Progenitor cell of endocrine pancreas (in vitro differentiated cells): Measurements from ENCODE around the gene NUDT3. TPM values are rescaled to one million over a fixed set of nuclear protein-coding genes. Genes with fewer than 3 reads are reported as not detected.
"Not testable (repeated sequence)": the region's sequence is repeated elsewhere in the genome, so short reads cannot be mapped to it uniquely, and the experiment has no call there.

Experiments used
- DNase-seq: peaks from one replicate; pipeline ENCODE4 v3.0.0; 2021; ENCODE audit warnings: low spot score; ENCODE audit not compliant: unreplicated experiment
- H3K27ac Mint-ChIP-seq: 2 replicates; pipeline ENCODE4 v1.8.0; 2021; ENCODE audit warnings: mild to moderate bottlenecking, moderate library complexity, mixed read lengths
- H3K27me3 Mint-ChIP-seq: 2 replicates; pipeline ENCODE4 v1.8.0; 2021; ENCODE audit warnings: mixed read lengths
- H3K36me3 Mint-ChIP-seq: 2 replicates; pipeline ENCODE4 v1.8.0; 2022; ENCODE audit warnings: mixed read lengths; ENCODE audit not compliant: insufficient read depth
- H3K4me1 Mint-ChIP-seq: 2 replicates; pipeline ENCODE4 v1.8.0; 2021; ENCODE audit warnings: low read depth, mixed read lengths
- H3K4me3 Mint-ChIP-seq: 2 replicates; pipeline ENCODE4 v1.8.0; 2021; ENCODE audit warnings: low read depth, mild to moderate bottlenecking, moderate library complexity, mixed read lengths
- H3K9me3 Mint-ChIP-seq: 2 replicates; pipeline ENCODE4 v1.8.0; 2021; ENCODE audit warnings: low read depth, mixed read lengths
- total RNA-seq: library from RNA; stranded (reverse); gene quantifications from 2 replicates; pipeline ENCODE4 v1.2.1, GENCODE V29; 2021
- TF ChIP-seq, protein P1 (sequence below): fragments of 200-600 bp; sonication (generic); IDR thresholded peaks from one replicate; pipeline ENCODE4 v1.5.0; 2021; ENCODE audit warnings: antibody characterized with exemption, mild to moderate bottlenecking; ENCODE audit not compliant: unreplicated experiment

NUDT3 gene
- total RNA-seq, 1 donor from 2014 or later: 20.6 TPM

DNA sequence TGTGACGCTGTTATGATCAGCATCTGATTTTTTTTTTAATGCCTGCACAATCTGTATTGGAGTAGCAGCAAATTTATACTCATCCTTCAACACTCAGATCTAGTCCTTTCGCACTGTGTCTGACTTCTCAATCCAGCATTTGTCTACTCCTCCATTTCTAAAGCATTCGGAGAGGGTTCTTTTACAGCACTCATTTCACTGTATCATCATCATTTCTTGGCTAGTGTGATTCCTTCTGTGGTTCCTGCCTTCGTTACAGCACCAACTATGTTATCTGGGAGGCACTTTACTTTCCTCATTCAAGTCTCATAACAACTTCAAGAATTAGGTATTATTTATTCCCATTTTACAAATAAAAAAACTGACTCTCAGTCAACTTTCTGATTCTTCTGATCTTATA lies 18.0 kb downstream of the NUDT3 start:
- no peaks in the 10 kb centered on the region for H3K36me3 Mint-ChIP-seq
- H3K9me3 Mint-ChIP-seq: no peaks in the 10 kb centered on the region
- TF ChIP-seq, protein P1, sequence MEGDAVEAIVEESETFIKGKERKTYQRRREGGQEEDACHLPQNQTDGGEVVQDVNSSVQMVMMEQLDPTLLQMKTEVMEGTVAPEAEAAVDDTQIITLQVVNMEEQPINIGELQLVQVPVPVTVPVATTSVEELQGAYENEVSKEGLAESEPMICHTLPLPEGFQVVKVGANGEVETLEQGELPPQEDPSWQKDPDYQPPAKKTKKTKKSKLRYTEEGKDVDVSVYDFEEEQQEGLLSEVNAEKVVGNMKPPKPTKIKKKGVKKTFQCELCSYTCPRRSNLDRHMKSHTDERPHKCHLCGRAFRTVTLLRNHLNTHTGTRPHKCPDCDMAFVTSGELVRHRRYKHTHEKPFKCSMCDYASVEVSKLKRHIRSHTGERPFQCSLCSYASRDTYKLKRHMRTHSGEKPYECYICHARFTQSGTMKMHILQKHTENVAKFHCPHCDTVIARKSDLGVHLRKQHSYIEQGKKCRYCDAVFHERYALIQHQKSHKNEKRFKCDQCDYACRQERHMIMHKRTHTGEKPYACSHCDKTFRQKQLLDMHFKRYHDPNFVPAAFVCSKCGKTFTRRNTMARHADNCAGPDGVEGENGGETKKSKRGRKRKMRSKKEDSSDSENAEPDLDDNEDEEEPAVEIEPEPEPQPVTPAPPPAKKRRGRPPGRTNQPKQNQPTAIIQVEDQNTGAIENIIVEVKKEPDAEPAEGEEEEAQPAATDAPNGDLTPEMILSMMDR: no peak
- H3K27me3 Mint-ChIP-seq: no peaks in the 10 kb centered on the region
- no peak overlapping the region for H3K27ac Mint-ChIP-seq
- no peak overlapping the region for H3K4me3 Mint-ChIP-seq
- H3K4me1 Mint-ChIP-seq: peaks cover 3% of the 10 kb centered on the region
- DNase-seq: no peak

DNA sequence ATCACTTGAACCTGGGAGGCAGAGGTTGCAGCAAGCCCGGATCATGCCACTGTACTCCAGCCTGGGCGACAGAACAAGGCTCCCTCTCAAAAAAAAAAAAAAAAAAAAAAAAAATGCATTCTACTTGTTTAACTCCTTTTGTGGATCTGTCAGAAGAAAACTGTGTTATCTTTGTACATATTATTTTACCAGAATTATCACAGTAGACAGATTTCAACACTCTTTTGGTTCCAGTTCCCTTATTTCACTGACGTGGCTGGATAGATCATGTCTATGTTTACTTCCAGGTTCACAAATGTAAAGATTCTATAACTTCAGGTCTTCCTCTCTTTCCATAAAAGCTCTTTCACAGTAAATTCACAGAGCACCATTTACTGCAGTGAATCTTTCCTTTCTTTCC lies 18.4 kb downstream of the NUDT3 start:
- no peaks in the 10 kb centered on the region for H3K27me3 Mint-ChIP-seq

DNA sequence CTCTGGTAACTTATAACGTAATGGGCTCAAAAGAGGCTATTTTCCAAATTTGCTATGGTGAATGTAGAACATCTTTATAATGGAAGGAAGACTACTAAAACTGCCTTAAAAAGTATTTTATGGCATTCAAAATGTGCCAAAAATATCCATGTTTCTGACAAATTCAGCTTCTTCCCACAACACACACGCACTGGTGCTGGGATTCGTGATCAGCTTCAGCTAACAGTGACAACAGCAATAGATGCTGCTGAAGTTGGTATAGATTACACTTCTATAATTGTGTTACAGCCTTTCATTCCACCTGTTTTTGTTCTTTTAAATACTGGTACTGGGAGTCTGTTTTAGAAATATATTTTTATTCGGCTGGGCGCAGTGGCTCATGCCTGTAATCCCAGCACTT lies 19.0 kb downstream of the NUDT3 start:
- Mint-ChIP-seq H3K27me3 (no peaks in the 10 kb centered on the region), H3K36me3 (no peaks in the 10 kb centered on the region), H3K27ac (no peak overlapping the region), H3K9me3 (no peaks in the 10 kb centered on the region), H3K4me1 (peaks cover 8% of the 10 kb centered on the region), H3K4me3 (no peak overlapping the region)
- DNase-seq: no peak
- TF ChIP-seq, protein P1: no peak

More for the DNA sequence above, 18.4 kb downstream of the NUDT3 start:
- TF ChIP-seq, protein P1: no peak
- no peaks in the 10 kb centered on the region for H3K36me3 Mint-ChIP-seq
- H3K4me1 Mint-ChIP-seq: peaks cover 7% of the 10 kb centered on the region
- H3K27ac Mint-ChIP-seq: no peak overlapping the region
- DNase-seq: no peak
- no peaks in the 10 kb centered on the region for H3K9me3 Mint-ChIP-seq
- no peak overlapping the region for H3K4me3 Mint-ChIP-seq

DNA sequence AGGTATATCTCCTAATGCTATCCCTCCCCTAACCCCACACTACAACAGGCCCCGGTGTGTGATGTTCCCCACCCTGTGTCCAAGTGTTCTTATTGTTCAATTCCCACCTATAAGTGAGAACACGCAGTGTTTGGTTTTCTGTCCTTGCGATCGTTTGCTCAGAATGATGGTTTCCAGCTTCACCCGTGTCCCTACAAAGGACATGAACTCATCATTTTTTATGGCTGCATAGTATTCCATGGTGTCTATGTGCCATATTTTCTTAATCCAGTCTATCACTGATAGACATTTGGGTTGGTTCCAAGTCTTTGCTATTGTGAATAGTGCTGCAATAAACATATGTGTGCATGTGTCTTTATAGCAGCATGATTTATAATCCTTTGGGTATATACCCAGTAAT lies 20.6 kb downstream of the NUDT3 start:
- H3K4me1 Mint-ChIP-seq, H3K27ac Mint-ChIP-seq, H3K4me3 Mint-ChIP-seq, H3K9me3 Mint-ChIP-seq, H3K27me3 Mint-ChIP-seq, H3K36me3 Mint-ChIP-seq, DNase-seq: not testable (repeated sequence)

DNA sequence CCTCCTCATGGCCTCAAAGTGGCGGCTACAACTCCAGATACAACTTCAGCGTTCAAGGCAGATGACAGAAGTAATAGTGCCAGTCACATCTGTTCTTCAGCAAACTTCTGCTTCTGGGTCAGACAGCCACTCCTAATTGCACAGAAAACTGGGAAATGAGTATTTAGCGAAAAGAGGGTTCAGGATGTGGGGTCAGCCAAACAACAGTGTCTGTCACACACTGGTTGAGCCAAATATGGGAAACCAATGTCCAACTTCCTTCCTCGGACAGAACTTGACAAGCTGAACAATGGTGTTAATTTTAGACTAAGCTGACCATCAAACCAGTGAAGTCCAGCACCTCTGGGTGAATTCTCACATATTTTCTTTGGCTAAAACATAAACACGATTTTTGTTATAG lies 22.1 kb downstream of the NUDT3 start:
- peaks cover 3% of the 10 kb centered on the region for H3K27me3 Mint-ChIP-seq
- no peaks in the 10 kb centered on the region for H3K9me3 Mint-ChIP-seq
- no peak overlapping the region for H3K27ac Mint-ChIP-seq
- peaks cover 5% of the 10 kb centered on the region for H3K36me3 Mint-ChIP-seq
- TF ChIP-seq, protein P1: no peak
- peaks cover 8% of the 10 kb centered on the region for H3K4me1 Mint-ChIP-seq
- no peak for DNase-seq
- H3K4me3 Mint-ChIP-seq: no peak overlapping the region

DNA sequence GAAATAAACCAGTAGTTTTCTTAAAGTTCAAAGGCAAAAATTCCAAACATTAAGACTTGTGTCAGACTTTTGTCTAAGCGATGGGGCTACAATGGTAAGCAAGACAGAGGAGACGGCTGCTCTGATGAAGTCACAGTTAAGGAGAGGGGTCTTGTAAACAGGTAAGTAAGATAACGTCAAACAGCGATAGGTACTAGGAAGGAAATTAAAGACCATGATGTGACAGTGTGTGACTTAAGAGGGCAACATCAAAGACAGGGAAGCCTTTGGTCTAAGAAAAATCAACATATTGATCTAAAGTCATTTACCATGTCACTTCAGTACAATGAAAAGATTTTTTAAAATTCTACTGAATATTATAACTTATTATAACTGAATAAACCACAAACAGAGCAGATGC lies 23.1 kb downstream of the NUDT3 start:
- H3K4me3 Mint-ChIP-seq: no peak overlapping the region
- H3K9me3 Mint-ChIP-seq: no peaks in the 10 kb centered on the region
- TF ChIP-seq, protein P1: no peak
- no peak overlapping the region for H3K27ac Mint-ChIP-seq
- peaks cover 3% of the 10 kb centered on the region for H3K27me3 Mint-ChIP-seq
- DNase-seq: no peak
- H3K4me1 Mint-ChIP-seq: peaks cover 8% of the 10 kb centered on the region
- H3K36me3 Mint-ChIP-seq: peaks cover 5% of the 10 kb centered on the region
